ENCODE data around the gene TRABD2B.

Gene TRABD2B

GRCh38 chr1:47997289-47998200 is at the start of gene TRABD2B:
TRABD2B (minus strand) TSS chr1:47997385.
- DNase-seq: no peak

- no peak for DNase-seq
These were observed 47.1 kb upstream of the TRABD2B start for GRCh38 chr1:48044311-48044710.

- DNase-seq: no peak
These were observed 46.4 kb upstream of the TRABD2B start for GRCh38 chr1:48043622-48044021.

- no peak for DNase-seq
These were observed 43.0 kb upstream of the TRABD2B start for GRCh38 chr1:48040154-48040553.

- DNase-seq: peak; percentile 37
These were observed 42.2 kb upstream of the TRABD2B start for GRCh38 chr1:48039088-48040054.

GRCh38 chr1:48038270-48038767 is 41.1 kb upstream of the TRABD2B start:
- no peak for DNase-seq

GRCh38 chr1:48036710-48037355 is 39.6 kb upstream of the TRABD2B start:
- no peak for DNase-seq

- DNase-seq: no peak
These were observed 38.4 kb upstream of the TRABD2B start for GRCh38 chr1:48035371-48036141.

GRCh38 chr1:48033495-48034045 is 36.4 kb upstream of the TRABD2B start:
- DNase-seq: no peak

GRCh38 chr1:48031676-48032075 is 34.5 kb upstream of the TRABD2B start:
- DNase-seq: no peak

- DNase-seq: no peak
These were observed 33.6 kb upstream of the TRABD2B start for GRCh38 chr1:48030696-48031365.

- peak; percentile 10 for DNase-seq
These were observed 33.0 kb upstream of the TRABD2B start for GRCh38 chr1:48030211-48030610.

GRCh38 chr1:48028218-48029069 is 31.3 kb upstream of the TRABD2B start:
- DNase-seq: no peak

GRCh38 chr1:48027533-48027835 is 30.3 kb upstream of the TRABD2B start:
- no peak for DNase-seq

- no peak for DNase-seq
These were observed 29.7 kb upstream of the TRABD2B start for GRCh38 chr1:48026701-48027532.

- no peak for DNase-seq
These were observed 29.1 kb upstream of the TRABD2B start for GRCh38 chr1:48026275-48026674.

GRCh38 chr1:48025076-48025475 is 27.9 kb upstream of the TRABD2B start:
- no peak for DNase-seq

- DNase-seq: no peak
These were observed 26.3 kb upstream of the TRABD2B start for GRCh38 chr1:48023488-48023887.

GRCh38 chr1:48022306-48022705 is 25.1 kb upstream of the TRABD2B start:
- DNase-seq: no peak

Measured in NCI-H526 treated with DMSO at 0.1 percent for 48 hours (cell line).